Neural progenitor cell (in vitro differentiated cells): ENCODE measurements around the gene NDE1. TPM values are rescaled to one million over a fixed set of nuclear protein-coding genes. Genes with fewer than 3 reads are reported as not detected.
A peak's percentile ranks its signal among the peaks of the same experiment; 100 is the strongest.
"Not testable (repeated sequence)": the region's sequence is repeated elsewhere in the genome, so short reads cannot be mapped to it uniquely, and the experiment has no call there.

Experiments
- DNase-seq: peaks from one replicate; pipeline ENCODE4 v3.0.0-alpha.2; 2016; ENCODE audit warnings: low spot score
- H2AFZ ChIP-seq: fragments of 200-600 bp; sonication (generic); replicated peaks from 2 replicates; pipeline ENCODE4 v1.6.1; 2016; ENCODE audit warnings: antibody characterized with exemption
- H3F3A ChIP-seq: fragments of 200-600 bp; sonication (generic); 2 replicates; pipeline ENCODE4 v1.6.1; 2016; ENCODE audit warnings: antibody characterized with exemption, low read depth
- H3K27ac ChIP-seq: fragments of 200-600 bp; sonication (generic); 2 replicates; pipeline ENCODE4 v1.5.1; 2016; ENCODE audit warnings: mild to moderate bottlenecking
- H3K27me3 ChIP-seq: fragments of 200-600 bp; sonication (generic); 2 replicates; pipeline ENCODE4 v1.6.1; 2016; ENCODE audit warnings: mild to moderate bottlenecking, moderate library complexity
- H3K36me3 ChIP-seq: fragments of 200-600 bp; sonication (generic); 2 replicates; pipeline ENCODE4 v1.5.1; 2016
- H3K4me1 ChIP-seq: fragments of 200-600 bp; sonication (generic); 2 replicates; pipeline ENCODE4 v1.6.1; 2016; ENCODE audit warnings: mixed run types
- H3K4me2 ChIP-seq: fragments of 200-600 bp; sonication (generic); 2 replicates; pipeline ENCODE4 v1.6.1; 2016
- H3K4me3 ChIP-seq: fragments of 200-600 bp; sonication (generic); 2 replicates; pipeline ENCODE4 v1.5.1; 2016
- H3K79me2 ChIP-seq: fragments of 200-600 bp; sonication (generic); 2 replicates; pipeline ENCODE4 v1.6.1; 2016; ENCODE audit warnings: low read depth
- H3K9ac ChIP-seq: fragments of 200-600 bp; sonication (generic); 2 replicates; pipeline ENCODE4 v1.6.1; 2016
- H3K9me3 ChIP-seq: fragments of 200-600 bp; sonication (generic); 2 replicates; pipeline ENCODE4 v1.5.1; 2016; ENCODE audit warnings: low read depth
- H4K20me1 ChIP-seq: fragments of 200-600 bp; sonication (generic); 2 replicates; pipeline ENCODE4 v1.6.1; 2016; ENCODE audit warnings: low read depth
- H3K27ac Mint-ChIP-seq: 3 replicates; pipeline ENCODE4 v1.8.0; 2021; ENCODE audit warnings: mixed read lengths
- H3K27me3 Mint-ChIP-seq: 2 replicates; pipeline ENCODE4 v1.8.0; 2022; ENCODE audit warnings: low read depth, mild to moderate bottlenecking, inconsistent platforms, moderate library complexity, mixed read lengths; ENCODE audit not compliant: insufficient read depth
- H3K36me3 Mint-ChIP-seq: 3 replicates; pipeline ENCODE4 v1.8.0; 2021; ENCODE audit warnings: mixed read lengths
- H3K4me1 Mint-ChIP-seq: 3 replicates; pipeline ENCODE4 v1.8.0; 2021; ENCODE audit warnings: mixed read lengths
- H3K4me3 Mint-ChIP-seq: 3 replicates; pipeline ENCODE4 v1.8.0; 2021; ENCODE audit warnings: mild to moderate bottlenecking, moderate library complexity, mixed read lengths
- H3K9me3 Mint-ChIP-seq: 3 replicates; pipeline ENCODE4 v1.8.0; 2020; ENCODE audit warnings: mixed read lengths
- EZH2 ChIP-seq: fragments of 200-600 bp; sonication (generic); IDR thresholded peaks from 2 replicates; pipeline ENCODE4 v1.6.1; 2017; ENCODE audit warnings: antibody characterized with exemption, mild to moderate bottlenecking, moderate library complexity
- EZH2phosphoT487 ChIP-seq: fragments of 200-600 bp; sonication (generic); IDR thresholded peaks from 2 replicates; pipeline ENCODE4 v1.6.1; 2017; ENCODE audit warnings: antibody characterized with exemption
- total RNA-seq: library from RNA; depleted of rRNA; stranded (reverse); fragments of >200 nt; gene quantifications from 2 replicates; pipeline ENCODE4 v1.2.3, GENCODE V29; 2015; ENCODE audit warnings: low replicate concordance
- TF ChIP-seq, protein P1 (sequence below): fragments of 200-600 bp; sonication (generic); IDR thresholded peaks from 2 replicates; pipeline ENCODE4 v1.5.1; 2017; ENCODE audit warnings: antibody characterized with exemption, mild to moderate bottlenecking

Gene NDE1
- total RNA-seq, 1 donor from 2014 or later = 85.3 TPM

DNA sequence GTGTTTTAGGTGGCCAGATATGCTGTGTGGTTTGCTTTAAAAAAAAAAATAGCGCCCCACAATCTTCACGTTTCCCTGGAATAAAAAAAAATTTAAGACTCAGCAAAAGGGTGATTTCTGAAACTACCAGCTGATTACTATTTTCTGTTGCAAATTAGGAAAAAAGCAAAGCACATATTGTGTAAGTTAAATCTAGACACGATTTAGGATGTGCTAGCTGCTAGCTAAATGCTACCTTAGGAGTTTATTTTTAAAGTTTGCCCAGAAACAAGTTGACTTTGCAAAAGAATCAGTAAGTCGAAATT is 6.1 kb upstream of the NDE1 start:
- Histone ChIP-seq H3K36me3 (peaks cover 2% of the 10 kb centered on the region), H3K27ac (no peak overlapping the region), H3K27me3 (no peaks in the 10 kb centered on the region), H4K20me1 (peaks cover 4% of the 10 kb centered on the region), H3K4me3 (peak overlapping the region; percentile 94), H2AFZ (peak overlapping the region; percentile 98), H3F3A (peaks cover 26% of the 10 kb centered on the region), H3K9ac (peak overlapping the region; percentile 84), H3K79me2 (peaks cover 36% of the 10 kb centered on the region), H3K4me2 (peak overlapping the region; percentile 83), H3K4me1 (peaks cover 22% of the 10 kb centered on the region), H3K9me3 (no peaks in the 10 kb centered on the region)
- Mint-ChIP-seq H3K4me3 (peak overlapping the region; percentile 91), H3K27ac (peak overlapping the region; percentile 24), H3K27me3 (no peaks in the 10 kb centered on the region), H3K36me3 (peaks cover 3% of the 10 kb centered on the region), H3K4me1 (peaks cover 21% of the 10 kb centered on the region), H3K9me3 (no peaks in the 10 kb centered on the region)
- TF ChIP-seq, protein P1, sequence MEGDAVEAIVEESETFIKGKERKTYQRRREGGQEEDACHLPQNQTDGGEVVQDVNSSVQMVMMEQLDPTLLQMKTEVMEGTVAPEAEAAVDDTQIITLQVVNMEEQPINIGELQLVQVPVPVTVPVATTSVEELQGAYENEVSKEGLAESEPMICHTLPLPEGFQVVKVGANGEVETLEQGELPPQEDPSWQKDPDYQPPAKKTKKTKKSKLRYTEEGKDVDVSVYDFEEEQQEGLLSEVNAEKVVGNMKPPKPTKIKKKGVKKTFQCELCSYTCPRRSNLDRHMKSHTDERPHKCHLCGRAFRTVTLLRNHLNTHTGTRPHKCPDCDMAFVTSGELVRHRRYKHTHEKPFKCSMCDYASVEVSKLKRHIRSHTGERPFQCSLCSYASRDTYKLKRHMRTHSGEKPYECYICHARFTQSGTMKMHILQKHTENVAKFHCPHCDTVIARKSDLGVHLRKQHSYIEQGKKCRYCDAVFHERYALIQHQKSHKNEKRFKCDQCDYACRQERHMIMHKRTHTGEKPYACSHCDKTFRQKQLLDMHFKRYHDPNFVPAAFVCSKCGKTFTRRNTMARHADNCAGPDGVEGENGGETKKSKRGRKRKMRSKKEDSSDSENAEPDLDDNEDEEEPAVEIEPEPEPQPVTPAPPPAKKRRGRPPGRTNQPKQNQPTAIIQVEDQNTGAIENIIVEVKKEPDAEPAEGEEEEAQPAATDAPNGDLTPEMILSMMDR = no peak
- no peak for TF ChIP-seq EZH2
- TF ChIP-seq EZH2phosphoT487 = no peak
- no peak for DNase-seq

DNA sequence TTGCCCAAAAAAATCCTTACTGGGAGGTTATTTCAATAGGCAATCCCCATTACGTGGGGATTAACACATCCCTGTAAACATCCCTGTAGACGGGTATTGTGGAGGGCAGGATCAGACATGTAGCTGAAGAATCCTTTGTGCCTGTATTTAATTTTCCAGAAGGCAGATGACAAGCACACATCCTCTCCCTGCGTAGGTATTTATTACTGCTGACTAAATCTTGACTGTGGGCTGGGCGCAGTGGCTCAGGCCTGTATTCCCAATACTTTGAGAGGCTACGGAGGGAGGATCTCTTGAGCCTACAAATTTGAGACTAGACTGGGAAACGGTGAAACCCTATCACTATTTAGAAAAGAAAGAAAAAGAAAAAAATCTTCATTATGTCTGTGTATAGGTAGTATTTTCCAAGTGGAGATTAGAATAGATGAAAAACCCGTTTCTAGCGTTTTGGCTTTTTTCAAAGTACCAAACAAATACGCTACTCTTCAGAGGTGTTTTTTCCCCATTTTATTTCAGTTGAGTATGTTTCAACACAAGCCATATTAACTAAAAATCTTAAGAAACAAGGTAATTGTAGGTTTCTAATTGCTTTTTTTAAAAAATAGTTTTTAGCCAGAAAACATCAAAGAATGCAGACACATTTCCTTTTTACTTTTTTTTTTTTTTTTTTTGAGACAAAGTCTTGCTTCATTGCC is 5.6 kb upstream of the NDE1 start:
- no peak overlapping the region for H3K27ac ChIP-seq
- H3K27ac Mint-ChIP-seq = peak overlapping the region; percentile 29
- no peak overlapping the region for H2AFZ ChIP-seq

DNA sequence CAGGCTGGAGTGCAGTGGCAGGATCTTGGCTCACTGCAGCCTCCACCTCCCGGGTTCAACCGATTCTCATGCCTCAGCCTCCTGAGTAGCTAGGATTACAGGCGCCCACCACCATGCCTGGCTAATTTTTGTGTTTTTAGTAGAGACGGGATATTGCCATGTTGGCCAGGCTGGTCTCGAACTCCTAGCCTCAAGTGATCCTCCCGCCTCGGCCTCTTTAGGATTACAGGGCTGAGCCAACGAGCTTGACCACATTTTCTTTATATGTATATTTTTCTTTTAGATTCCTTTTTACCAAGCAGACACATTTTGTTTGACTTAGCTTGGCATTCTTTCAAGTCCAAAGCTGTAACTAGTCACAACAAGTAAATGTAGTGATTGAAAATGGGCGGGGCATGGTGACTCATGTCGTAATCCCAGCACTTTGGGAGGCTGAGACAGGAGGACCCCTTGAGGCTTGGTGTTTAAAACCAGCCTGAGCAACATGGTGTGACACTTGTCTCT is 5.0 kb upstream of the NDE1 start:
- H3K4me1 ChIP-seq = peaks cover 22% of the 10 kb centered on the region
- not testable (repeated sequence) for H3K4me3 ChIP-seq, H3K4me3 Mint-ChIP-seq, H3K27me3 Mint-ChIP-seq, H3K36me3 Mint-ChIP-seq, H3K9ac ChIP-seq, H3K4me2 ChIP-seq, H4K20me1 ChIP-seq, H3K27ac Mint-ChIP-seq, H3K9me3 Mint-ChIP-seq, H3K27me3 ChIP-seq, H3K36me3 ChIP-seq, H2AFZ ChIP-seq, H3K27ac ChIP-seq, H3K9me3 ChIP-seq
- H3F3A ChIP-seq = peaks cover 35% of the 10 kb centered on the region
- peaks cover 25% of the 10 kb centered on the region for H3K4me1 Mint-ChIP-seq
- DNase-seq = peak; percentile 4
- peaks cover 24% of the 10 kb centered on the region for H3K79me2 ChIP-seq

More for the DNA sequence above, 5.6 kb upstream of the NDE1 start:
- H3K4me1 Mint-ChIP-seq = peaks cover 22% of the 10 kb centered on the region
- Histone ChIP-seq H3K4me1 (peaks cover 22% of the 10 kb centered on the region), H3K9me3 (no peaks in the 10 kb centered on the region), H3K4me3 (peak overlapping the region; percentile 94), H4K20me1 (peaks cover 4% of the 10 kb centered on the region), H3K36me3 (no peaks in the 10 kb centered on the region), H3K79me2 (peaks cover 30% of the 10 kb centered on the region), H3K27me3 (no peaks in the 10 kb centered on the region), H3F3A (peaks cover 31% of the 10 kb centered on the region), H3K4me2 (peak overlapping the region; percentile 83), H3K9ac (no peak overlapping the region)
- no peaks in the 10 kb centered on the region for H3K9me3 Mint-ChIP-seq
- no peaks in the 10 kb centered on the region for H3K36me3 Mint-ChIP-seq
- TF ChIP-seq, protein P1 = no peak
- no peak for TF ChIP-seq EZH2phosphoT487
- TF ChIP-seq EZH2 = no peak
- peaks cover 1% of the 10 kb centered on the region for H3K27me3 Mint-ChIP-seq
- H3K4me3 Mint-ChIP-seq = peak overlapping the region; percentile 91
- peak; percentile 42 for DNase-seq

DNA sequence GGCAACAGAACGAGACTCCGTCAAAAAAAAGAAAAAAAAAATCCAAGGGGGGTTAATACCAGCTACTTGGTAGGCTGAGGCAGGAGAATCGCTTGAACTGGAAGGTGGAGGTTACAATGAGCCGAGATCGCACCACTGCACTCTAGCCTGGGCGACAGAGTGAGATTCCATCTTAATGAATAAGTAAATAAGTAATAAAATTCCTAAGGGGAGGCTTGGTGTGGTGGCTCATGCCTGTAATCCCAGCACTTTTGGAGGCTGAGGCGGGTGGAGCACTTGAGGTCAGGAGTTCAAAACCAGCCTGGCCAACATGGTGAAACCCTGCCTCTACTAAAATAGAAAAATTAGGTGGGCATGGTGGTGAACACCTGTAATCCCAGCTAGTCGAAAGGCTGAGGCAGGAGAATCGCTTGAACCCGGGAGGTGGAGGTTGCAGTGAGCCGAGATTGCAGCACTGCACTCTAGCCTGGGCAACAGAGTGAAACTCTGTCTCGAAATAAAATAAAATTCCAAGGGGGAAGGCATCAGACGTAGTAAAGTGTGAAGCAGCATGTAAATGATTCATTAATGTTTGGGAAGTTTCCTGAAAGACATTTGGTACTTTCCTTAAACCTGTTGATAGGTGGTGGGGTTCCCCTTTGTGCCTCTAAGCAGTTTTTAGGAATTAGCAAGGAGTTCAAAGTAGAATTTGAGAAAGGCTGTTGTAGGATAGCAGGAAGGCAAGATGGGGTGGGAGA is 3.3 kb upstream of the NDE1 start:
- H3K27ac ChIP-seq, H3K27me3 Mint-ChIP-seq, H3K27me3 ChIP-seq, H3K27ac Mint-ChIP-seq, H3K9me3 Mint-ChIP-seq, H3K9me3 ChIP-seq, H3K4me3 ChIP-seq, H3K4me3 Mint-ChIP-seq, H3K36me3 Mint-ChIP-seq, DNase-seq, H2AFZ ChIP-seq, H4K20me1 ChIP-seq, H3K4me2 ChIP-seq, H3K36me3 ChIP-seq, H3K9ac ChIP-seq: not testable (repeated sequence)
- H3K4me1 Mint-ChIP-seq = peaks cover 25% of the 10 kb centered on the region
- Histone ChIP-seq H3K4me1 (peaks cover 15% of the 10 kb centered on the region), H3K79me2 (peaks cover 22% of the 10 kb centered on the region), H3F3A (peaks cover 45% of the 10 kb centered on the region)
